Type B pancreatic cell (in vitro differentiated cells): ENCODE results near the gene MRPL1. TPM values are rescaled to one million over a fixed set of nuclear protein-coding genes. Genes with fewer than 3 reads are reported as not detected.
"Not testable (repeated sequence)": the region's sequence is repeated elsewhere in the genome, so short reads cannot be mapped to it uniquely, and the experiment has no call there.

Experiments used
- DNase-seq: peaks from one replicate; pipeline ENCODE4 v3.0.0; 2021; ENCODE audit warnings: mixed read lengths; ENCODE audit not compliant: unreplicated experiment; ENCODE audit errors: extremely low spot score
- H3K27ac Mint-ChIP-seq: 2 replicates; pipeline ENCODE4 v1.8.0; 2021; ENCODE audit warnings: mild to moderate bottlenecking, mixed read lengths
- H3K27me3 Mint-ChIP-seq: 2 replicates; pipeline ENCODE4 v1.8.0; 2021; ENCODE audit warnings: mixed read lengths
- H3K36me3 Mint-ChIP-seq: 2 replicates; pipeline ENCODE4 v1.8.0; 2021; ENCODE audit warnings: mixed read lengths
- H3K4me1 Mint-ChIP-seq: one replicate; pipeline ENCODE4 v1.8.0; 2021; ENCODE audit warnings: mixed read lengths; ENCODE audit not compliant: unreplicated experiment
- H3K4me3 Mint-ChIP-seq: 2 replicates; pipeline ENCODE4 v1.8.0; 2021; ENCODE audit warnings: mild to moderate bottlenecking, mixed read lengths
- H3K9me3 Mint-ChIP-seq: 2 replicates; pipeline ENCODE4 v1.8.0; 2021; ENCODE audit warnings: mixed read lengths
- CTCF ChIP-seq: fragments of 200-600 bp; sonication (generic); conservative IDR thresholded peaks from 2 replicates; pipeline ENCODE4 v1.5.0; 2021; ENCODE audit warnings: antibody characterized with exemption, mild to moderate bottlenecking
- total RNA-seq: library from RNA; stranded (reverse); gene quantifications from 2 replicates; pipeline ENCODE4 v1.2.1, GENCODE V29; 2021; ENCODE audit warnings: low replicate concordance

Gene MRPL1
- total RNA-seq, 1 donor from 2014 or later, result 44.1 TPM

DNA sequence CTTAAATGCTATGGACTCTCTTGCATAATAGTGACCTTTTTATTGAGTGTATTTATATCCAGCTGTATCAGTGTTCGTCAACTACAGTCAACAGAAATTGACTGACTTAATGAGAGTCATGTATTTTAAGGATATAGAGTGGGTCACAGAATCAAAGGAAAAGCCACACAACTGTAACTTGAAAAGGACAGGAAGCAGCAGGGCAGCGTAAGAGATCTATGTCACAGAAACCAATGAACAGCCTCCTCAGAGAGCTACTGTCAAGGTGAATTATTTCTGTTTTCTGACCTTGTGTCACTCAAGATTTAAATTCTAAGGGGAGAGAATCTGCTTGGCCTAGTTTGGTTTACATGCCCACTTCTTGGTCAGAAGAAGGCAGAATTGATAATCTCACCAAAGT, 100.4 kb downstream of the MRPL1 start:
- H3K27ac Mint-ChIP-seq, result no peak overlapping the region
- H3K4me3 Mint-ChIP-seq, result no peak overlapping the region
- no peaks in the 10 kb centered on the region for H3K4me1 Mint-ChIP-seq
- H3K27me3 Mint-ChIP-seq, result no peaks in the 10 kb centered on the region
- DNase-seq, result no peak
- H3K36me3 Mint-ChIP-seq, result no peaks in the 10 kb centered on the region
- H3K9me3 Mint-ChIP-seq, result no peaks in the 10 kb centered on the region
- no peak for TF ChIP-seq CTCF

DNA sequence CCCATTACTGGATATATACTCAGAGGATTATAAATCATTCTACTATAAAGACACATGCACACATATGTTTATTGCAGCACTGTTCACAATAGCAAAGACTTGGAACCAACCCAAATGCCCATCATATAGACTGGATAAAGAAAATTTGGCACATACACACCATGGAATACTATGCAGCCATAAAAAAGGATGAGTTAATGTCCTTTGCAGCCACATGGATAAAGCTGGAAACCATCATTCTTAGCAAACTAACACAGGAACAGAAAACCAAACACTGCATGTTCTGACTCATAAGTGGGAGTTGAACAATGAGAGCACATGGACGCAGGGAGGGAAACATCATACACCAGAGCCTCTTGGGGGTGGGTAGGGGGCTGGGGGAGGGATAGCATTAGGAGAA, 111.0 kb downstream of the MRPL1 start:
- H3K27ac Mint-ChIP-seq, H3K27me3 Mint-ChIP-seq, H3K9me3 Mint-ChIP-seq, H3K4me3 Mint-ChIP-seq, H3K36me3 Mint-ChIP-seq, H3K4me1 Mint-ChIP-seq, DNase-seq: not testable (repeated sequence)

GRCh38 chr4:77982900-77983540, 120.4 kb downstream of the MRPL1 start:
- H3K27ac Mint-ChIP-seq, H3K27me3 Mint-ChIP-seq, H3K9me3 Mint-ChIP-seq, H3K4me1 Mint-ChIP-seq, DNase-seq, H3K36me3 Mint-ChIP-seq, H3K4me3 Mint-ChIP-seq: not testable (repeated sequence)

DNA sequence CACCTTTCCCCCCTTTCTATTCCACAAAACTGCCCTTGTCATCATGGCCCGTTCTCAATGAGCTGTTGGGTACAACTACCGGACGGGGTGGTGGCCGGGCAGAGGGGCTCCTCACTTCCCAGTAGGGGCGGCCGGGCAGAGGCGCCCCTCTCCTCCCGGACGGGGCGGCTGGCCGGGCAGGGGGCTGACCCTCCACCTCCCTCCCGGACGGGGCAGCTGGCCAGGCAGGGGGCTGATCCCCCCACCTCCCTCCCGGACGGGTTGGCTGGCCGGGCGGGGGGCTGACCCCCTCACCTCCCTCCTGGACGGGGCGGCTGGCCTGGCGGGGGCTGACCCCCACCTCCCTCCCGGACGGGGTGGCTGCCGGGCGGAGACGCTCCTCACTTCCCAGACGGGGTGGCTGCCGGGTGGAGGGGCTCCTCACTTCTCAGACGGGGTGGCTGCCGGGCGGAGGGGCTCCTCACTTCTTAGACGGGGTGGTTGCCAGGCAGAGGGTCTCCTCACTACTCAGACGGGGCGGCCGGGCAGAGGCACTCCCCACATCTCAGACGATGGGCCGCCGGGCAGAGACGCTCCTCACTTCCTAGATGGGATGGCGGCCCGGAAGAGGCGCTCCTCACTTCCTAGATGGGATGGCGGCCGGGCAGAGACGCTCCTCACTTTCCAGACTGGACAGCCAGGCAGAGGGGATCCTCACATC, 121.1 kb downstream of the MRPL1 start:
- H3K27me3 Mint-ChIP-seq, H3K9me3 Mint-ChIP-seq, H3K4me3 Mint-ChIP-seq, H3K36me3 Mint-ChIP-seq, H3K4me1 Mint-ChIP-seq, DNase-seq, H3K27ac Mint-ChIP-seq: not testable (repeated sequence)

DNA sequence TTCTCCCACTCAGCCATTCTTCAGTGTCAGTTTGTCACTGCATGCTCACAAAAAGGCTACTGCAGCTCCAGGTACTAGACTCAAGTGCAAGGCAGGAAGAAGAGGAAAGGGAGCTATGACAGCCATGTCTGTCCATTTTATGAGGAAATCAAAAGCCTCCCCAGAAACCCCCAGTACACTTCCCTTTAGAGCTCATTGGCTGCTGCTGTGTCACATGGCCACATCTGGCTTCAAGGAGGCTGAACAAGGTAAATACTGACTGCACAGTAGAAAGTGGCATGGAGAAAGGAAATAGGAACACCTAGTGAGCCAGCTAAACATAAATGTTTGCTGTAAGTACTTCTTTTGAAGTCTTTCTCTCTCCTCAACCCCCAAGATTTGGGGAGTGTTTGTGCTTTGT, 127.3 kb downstream of the MRPL1 start:
- Mint-ChIP-seq H3K4me1 (peaks cover 14% of the 10 kb centered on the region), H3K27ac (no peak overlapping the region), H3K36me3 (no peaks in the 10 kb centered on the region), H3K4me3 (no peak overlapping the region), H3K9me3 (peaks cover 4% of the 10 kb centered on the region), H3K27me3 (no peaks in the 10 kb centered on the region)
- DNase-seq, result no peak
- no peak for TF ChIP-seq CTCF

- Mint-ChIP-seq H3K27me3 (no peaks in the 10 kb centered on the region), H3K36me3 (no peaks in the 10 kb centered on the region), H3K4me1 (peaks cover 14% of the 10 kb centered on the region), H3K4me3 (no peak overlapping the region), H3K9me3 (no peaks in the 10 kb centered on the region), H3K27ac (no peak overlapping the region)
- TF ChIP-seq CTCF, result no peak
- DNase-seq, result no peak
Measured at GRCh38 chr4:77990456-77990855, 127.8 kb downstream of the MRPL1 start.

GRCh38 chr4:77990904-77991358, 128.3 kb downstream of the MRPL1 start:
- H3K4me3 Mint-ChIP-seq, result no peak overlapping the region
- no peaks in the 10 kb centered on the region for H3K9me3 Mint-ChIP-seq
- no peak for TF ChIP-seq CTCF
- no peaks in the 10 kb centered on the region for H3K36me3 Mint-ChIP-seq
- H3K4me1 Mint-ChIP-seq, result peaks cover 14% of the 10 kb centered on the region
- no peaks in the 10 kb centered on the region for H3K27me3 Mint-ChIP-seq
- H3K27ac Mint-ChIP-seq, result no peak overlapping the region
- DNase-seq, result no peak
